Nucleus accumbens (tissue), 56 donors: ENCODE results near the gene MRTFA.

Experiments
- DNase-seq, 56 donors: peaks; one replicate each; lab custom pipeline; 2025; lab: John Stamatoyannopoulos, UW

The MRTFA gene

GRCh38 chr22:40407021-40407761 is 229.3 kb downstream of the MRTFA start:
- DNase-seq: no peak

DNA sequence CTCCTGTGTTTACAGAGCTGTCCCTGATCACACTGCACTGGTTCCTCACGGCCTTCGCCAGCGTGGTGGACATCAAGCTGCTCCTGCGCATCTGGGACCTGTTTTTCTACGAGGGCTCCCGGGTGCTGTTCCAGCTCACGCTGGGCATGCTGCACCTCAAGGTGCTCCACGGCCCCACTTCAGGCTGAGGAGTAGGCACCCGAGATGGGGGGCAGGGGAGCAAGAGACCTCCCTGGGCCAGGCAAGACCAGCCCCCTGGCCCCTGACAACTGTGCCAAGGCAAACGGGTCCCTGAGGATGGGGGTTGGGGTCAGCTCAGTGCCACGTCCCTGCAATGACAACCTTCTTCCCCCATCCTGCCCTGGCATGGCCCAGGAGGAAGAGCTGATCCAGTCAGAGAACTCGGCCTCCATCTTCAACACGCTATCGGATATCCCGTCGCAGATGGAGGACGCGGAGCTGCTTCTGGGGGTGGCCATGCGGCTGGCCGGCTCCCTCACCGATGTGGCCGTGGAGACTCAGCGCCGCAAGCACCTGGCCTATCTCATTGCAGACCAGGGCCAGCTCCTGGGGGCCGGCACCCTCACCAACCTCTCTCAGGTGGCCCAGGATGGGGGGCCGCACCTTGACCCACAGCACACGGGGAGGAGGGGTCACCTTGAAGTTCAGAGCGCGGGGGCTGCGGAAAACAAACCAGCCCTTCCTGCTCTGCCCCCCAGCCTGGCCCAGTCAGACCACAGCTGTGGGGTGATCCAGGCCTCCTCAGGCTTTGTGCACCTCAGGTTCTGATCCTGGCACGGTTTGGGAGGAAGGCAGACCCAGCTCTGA is 230.2 kb downstream of the MRTFA start:
- no peak for DNase-seq

- no peak for DNase-seq
Measured at GRCh38 chr22:40405178-40406062, 231.1 kb downstream of the MRTFA start.

DNA sequence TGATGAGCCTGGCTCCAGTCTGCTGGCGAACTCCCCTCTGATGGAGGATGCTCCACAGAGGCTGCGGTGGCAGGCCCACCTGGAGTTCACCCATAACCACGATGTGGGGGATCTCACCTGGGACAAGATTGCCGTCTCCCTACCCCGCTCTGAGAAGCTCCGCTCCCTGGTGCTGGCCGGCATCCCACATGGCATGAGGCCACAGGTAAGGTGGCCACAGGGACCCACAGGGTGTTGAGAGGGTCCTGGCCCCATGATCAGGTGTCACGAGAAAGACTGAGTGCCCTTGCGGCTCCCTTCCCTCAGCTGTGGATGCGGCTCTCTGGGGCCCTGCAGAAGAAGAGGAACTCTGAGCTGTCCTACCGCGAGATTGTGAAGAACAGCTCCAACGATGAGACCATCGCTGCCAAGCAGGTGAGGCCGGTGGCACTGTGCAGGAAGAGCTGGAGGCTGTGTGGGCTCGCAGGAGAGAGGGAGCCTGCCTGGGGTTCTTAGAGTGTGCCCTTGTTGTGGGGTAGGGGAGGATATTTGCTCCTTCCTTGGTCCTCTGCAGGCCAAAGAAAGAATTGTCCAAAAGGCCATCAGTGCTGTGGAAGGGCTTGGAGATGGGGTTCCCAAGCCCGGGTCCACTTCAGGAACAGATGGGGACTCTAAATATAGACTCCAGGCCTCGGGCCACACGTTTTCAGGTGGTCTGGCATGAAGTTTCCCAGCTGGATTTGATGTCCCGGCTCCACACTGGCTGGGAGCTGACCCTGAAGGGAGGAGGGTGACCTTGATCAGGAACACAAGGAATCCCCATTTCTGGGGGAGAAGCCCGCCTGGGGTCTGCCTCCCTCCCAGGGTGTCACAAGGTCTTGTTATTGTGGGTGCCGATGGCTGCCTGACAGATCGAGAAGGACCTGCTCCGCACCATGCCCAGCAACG is 232.0 kb downstream of the MRTFA start:
- no peak for DNase-seq

- DNase-seq: no peak
Measured at GRCh38 chr22:40403651-40404050, 232.9 kb downstream of the MRTFA start.

DNA sequence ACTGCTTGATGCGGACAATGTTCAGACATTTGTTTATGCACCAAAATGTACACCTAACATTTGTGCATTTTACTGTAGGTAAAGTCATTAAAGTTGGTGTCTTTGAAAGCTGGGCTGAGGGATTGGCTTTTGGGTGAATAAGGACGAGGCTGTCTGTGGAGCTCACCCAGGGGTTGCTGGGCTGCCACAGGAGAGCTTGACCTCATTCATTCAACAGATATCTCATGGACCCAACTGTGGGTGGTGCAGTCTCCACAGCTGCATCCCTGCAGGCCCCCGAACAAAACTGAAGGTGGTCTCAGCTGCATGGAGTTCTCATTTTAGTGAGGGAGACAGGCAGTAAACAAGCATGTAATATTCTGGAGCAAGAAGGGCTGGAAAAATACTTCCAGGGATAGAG is 233.4 kb downstream of the MRTFA start:
- no peak for DNase-seq

- DNase-seq: no peak
Measured at GRCh38 chr22:40401981-40402406, 234.5 kb downstream of the MRTFA start.

DNA sequence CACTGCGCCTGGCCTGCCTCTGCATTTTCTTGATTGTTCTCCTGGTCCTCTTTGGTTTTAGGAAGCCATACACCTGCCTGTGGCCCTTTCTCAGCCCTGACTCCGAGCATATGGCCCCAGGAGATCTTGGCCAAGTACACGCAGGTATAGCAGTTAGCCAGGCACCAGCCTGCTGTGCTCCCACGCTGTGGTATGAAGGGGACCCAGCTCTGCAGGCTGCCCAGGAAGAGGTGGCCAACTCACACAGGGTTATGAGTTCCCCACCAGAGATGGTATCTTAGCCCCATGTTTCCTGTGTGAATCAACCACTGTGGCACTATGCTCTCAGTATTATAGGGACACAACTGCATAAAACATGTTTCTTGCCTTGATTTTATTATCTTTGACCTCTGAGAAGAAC is 235.0 kb downstream of the MRTFA start:
- DNase-seq: no peak

DNA sequence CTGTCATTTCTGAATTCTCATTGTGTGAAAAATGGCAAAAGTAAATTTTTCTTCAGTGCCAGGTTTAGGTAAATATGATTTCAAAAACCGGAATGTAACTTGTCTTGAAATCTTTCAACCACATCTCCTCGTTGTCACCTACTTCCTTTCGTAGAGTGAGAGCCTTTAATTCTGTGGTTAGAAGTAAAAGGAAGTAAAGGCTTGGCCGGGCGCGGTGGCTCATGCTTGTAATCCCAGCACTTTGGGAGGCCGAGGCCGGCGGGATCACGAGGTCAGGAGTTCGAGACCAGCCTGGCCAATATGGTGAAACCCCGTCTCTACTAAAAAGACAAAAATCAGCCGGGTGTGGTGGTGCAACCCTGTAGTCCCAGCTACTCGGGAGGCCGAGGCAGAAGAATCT is 236.4 kb downstream of the MRTFA start:
- no peak for DNase-seq

GRCh38 chr22:40399621-40400020 is 236.9 kb downstream of the MRTFA start:
- DNase-seq: no peak

DNA sequence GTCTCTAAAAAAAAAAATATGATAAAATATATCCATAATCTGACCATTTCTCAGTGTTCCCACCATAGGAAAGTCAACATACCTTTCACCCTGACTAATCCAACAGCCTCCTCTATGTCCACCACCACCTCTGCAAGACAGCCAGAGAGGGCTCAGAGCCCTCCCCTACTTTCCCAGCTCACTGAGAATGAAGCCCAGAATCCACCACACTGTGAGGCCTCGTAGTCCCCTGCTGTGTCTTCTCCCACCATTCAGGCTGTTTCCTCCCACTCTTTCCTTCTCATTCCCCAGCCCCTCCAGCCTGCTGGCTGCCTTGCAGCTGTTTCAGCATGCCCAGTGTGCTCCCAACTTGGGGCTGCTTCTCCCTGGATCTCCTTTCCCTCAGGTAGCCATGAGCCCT is 239.1 kb downstream of the MRTFA start:
- no peak for DNase-seq

GRCh38 chr22:40396882-40397281 is 239.6 kb downstream of the MRTFA start:
- DNase-seq: no peak

DNA sequence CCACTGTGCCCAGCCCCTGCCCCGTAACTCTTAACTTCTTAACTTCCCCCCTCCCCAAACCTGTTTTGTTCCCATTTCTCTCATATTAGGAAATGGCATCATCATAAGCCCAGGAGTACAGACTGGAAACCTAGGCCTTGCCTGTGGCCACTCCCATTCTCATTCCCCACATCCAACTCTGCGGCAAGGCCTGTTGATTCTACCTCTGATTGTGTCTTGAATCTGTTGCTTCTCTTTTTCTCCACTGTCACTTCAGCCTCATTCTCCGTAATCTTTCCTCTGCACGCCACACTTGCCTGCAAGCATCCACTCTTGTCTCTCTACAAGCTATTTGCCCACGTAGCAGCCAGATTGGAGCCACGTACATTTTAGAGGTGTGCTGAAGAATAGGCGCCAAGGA is 240.9 kb downstream of the MRTFA start:
- no peak for DNase-seq

- no peak for DNase-seq
Measured at GRCh38 chr22:40394607-40395006, 241.9 kb downstream of the MRTFA start.

GRCh38 chr22:40392618-40393017 is 243.9 kb downstream of the MRTFA start:
- no peak for DNase-seq

DNA sequence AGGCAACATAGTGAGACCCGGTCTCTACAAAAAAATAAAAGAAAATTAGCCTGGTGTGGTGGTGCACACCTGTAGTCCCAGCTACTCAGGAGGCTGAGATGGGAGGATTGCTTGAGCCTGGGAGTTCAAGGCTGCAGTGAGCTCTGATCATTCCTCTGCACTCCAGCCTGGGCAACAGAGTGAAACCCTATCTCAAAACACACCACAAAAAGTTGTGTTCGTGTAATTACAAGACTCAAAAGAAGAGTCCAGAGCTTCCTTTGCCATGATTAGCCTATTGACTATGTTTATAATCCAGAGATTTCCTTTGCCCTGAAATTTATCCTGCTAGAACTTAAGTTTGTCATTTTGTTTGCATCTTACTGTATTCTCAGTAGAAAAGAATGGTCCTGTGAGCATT is 245.1 kb downstream of the MRTFA start:
- no peak for DNase-seq

- DNase-seq: no peak
Measured at GRCh38 chr22:40388231-40388630, 248.3 kb downstream of the MRTFA start.

DNA sequence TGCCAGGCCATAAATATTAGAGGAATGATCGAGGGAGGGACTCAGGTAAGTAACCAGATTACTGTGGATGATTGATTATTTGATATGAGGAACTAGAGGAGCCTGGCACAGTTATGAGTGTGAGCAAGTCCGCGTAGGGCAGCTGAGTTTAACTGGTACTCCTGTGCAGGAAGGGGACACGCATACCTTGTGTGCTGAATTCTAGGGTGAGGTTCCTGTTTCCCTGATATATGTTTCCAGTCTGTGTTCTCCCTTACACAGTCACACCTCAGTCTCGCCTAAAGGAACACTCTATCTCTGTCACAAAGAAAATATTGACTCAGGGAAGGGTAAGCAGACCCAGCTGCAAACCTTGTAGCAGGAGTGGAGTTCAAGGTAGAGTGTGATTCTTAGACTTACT is 248.8 kb downstream of the MRTFA start:
- no peak for DNase-seq

DNA sequence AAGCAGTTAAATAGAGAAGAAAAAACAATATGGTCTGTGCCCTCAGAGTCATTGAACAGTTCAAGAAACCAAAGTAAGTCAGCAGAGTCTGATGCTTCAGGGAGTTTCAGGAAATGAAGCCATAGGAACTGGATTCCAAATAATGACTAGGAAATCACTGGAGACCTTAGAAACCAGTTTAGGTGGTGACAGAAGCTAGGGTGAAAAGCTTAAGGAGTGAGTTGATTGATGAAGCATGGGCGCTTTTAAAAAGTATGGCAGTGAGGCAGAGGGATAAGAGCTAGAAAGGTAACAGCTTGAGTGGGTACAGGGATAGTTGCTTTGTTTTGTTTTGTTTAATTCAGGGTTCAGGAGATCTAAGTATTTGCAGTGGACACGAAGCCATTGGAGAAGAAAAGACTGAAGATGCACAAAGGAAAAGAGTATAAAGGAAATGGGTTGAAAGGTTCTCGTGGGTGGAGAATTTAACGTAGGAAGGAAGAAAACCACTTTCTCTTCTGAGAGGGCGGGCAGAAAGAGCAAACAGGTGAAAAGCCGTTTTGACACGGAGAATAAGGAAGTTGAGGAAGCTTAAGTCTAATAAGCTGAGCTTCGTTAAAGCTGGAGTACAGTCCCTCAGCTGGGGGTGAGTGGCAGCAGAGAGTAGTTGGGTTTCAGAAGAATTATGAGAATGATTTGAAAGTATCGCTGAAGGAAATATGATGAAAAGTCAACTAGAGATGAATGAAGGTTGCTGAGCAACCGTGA is 251.3 kb downstream of the MRTFA start:
- no peak for DNase-seq
